IMR-90 (cell line): ENCODE measurements around the gene SMARCA2. TPM values are rescaled to one million over a fixed set of nuclear protein-coding genes. Genes with fewer than 3 reads are reported as not detected.

Experiments used
- ATAC-seq: fragments of 200-7000 bp; cut with Tn5 transposase; 2 replicates; pipeline ENCODE4 v1.9.1; 2020; ENCODE audit warnings: low read depth, mild to moderate bottlenecking, moderate library complexity
- BruUV-seq: library from RNA; stranded (reverse); fragments of 400-500 nt; replicated peaks from 2 replicates; lab custom pipeline; 2021; lab: Mats Ljungman, UMichigan
- CTCF ChIA-PET: fragments of 300-600 bp; formaldehyde crosslinking; extraction: SDS; loops from one replicate; lab custom pipeline; 2021; ENCODE audit warnings: antibody characterized with exemption; lab: Yijun Ruan, JAX
- POLR2A ChIA-PET: fragments of 300-600 bp; sonication (Branson Sonifier 250); formaldehyde crosslinking; loops from one replicate; lab custom pipeline; 2022; ENCODE audit warnings: antibody characterized with exemption; ENCODE audit not compliant: unreplicated experiment; lab: Charles Lee
- DNase-seq: peaks from one replicate; pipeline ENCODE4 v3.0.0; 2013
- H2AFZ ChIP-seq: replicated peaks from 2 replicates; pipeline ENCODE3; 2013; ENCODE audit warnings: low read length, mild to moderate bottlenecking; ENCODE audit not compliant: poor library complexity
- H2AK5ac ChIP-seq: 2 replicates; pipeline ENCODE4 v1.6.1; 2013; ENCODE audit warnings: low read depth, low read length, inconsistent platforms
- H2AK9ac ChIP-seq: replicated peaks from 2 replicates; pipeline ENCODE3; 2013; ENCODE audit warnings: mild to moderate bottlenecking, low read depth, low read length, moderate library complexity; ENCODE audit not compliant: poor library complexity
- H2BK120ac ChIP-seq: 2 replicates; pipeline ENCODE4 v1.6.1; 2013; ENCODE audit warnings: low read depth, low read length, inconsistent platforms
- H2BK15ac ChIP-seq: 3 replicates; pipeline ENCODE4 v1.6.1; 2013; ENCODE audit warnings: low read depth, low read length, inconsistent platforms
- H2BK20ac ChIP-seq: 2 replicates; pipeline ENCODE4 v1.6.1; 2013; ENCODE audit warnings: low read depth, mild to moderate bottlenecking, inconsistent platforms, low read length, moderate library complexity
- H2BK5ac ChIP-seq: 2 replicates; pipeline ENCODE4 v1.6.1; 2013; ENCODE audit warnings: mild to moderate bottlenecking, low read depth, low read length, inconsistent platforms; ENCODE audit not compliant: poor library complexity, severe bottlenecking
- H3K14ac ChIP-seq: replicated peaks from 2 replicates; pipeline ENCODE4 v1.6.1; 2013; ENCODE audit warnings: low read depth, low read length, inconsistent platforms
- H3K18ac ChIP-seq: 2 replicates; pipeline ENCODE4 v1.6.1; 2013; ENCODE audit warnings: low read depth, low read length, control low read depth
- H3K23ac ChIP-seq: 2 replicates; pipeline ENCODE4 v1.6.1; 2013; ENCODE audit warnings: low read depth, low read length, inconsistent platforms
- H3K27ac ChIP-seq: 2 replicates; pipeline ENCODE4 v1.5.1; 2013; ENCODE audit warnings: mild to moderate bottlenecking, control low read depth, low read length; ENCODE audit not compliant: insufficient read depth
- H3K27me3 ChIP-seq: 2 replicates; pipeline ENCODE4 v1.6.1; 2013; ENCODE audit warnings: low read length; ENCODE audit not compliant: control insufficient read depth, insufficient read depth
- H3K36me3 ChIP-seq: 2 replicates; pipeline ENCODE4 v1.6.1; 2013; ENCODE audit warnings: low read length, mixed read lengths; ENCODE audit not compliant: control insufficient read depth, insufficient read depth
- H3K4ac ChIP-seq: 2 replicates; pipeline ENCODE4 v1.6.1; 2013; ENCODE audit warnings: low read depth, low read length, inconsistent platforms
- H3K4me1 ChIP-seq: 2 replicates; pipeline ENCODE4 v1.6.1; 2013; ENCODE audit warnings: low read length, mixed read lengths; ENCODE audit not compliant: control insufficient read depth, insufficient read depth
- H3K4me2 ChIP-seq: 2 replicates; pipeline ENCODE4 v1.6.1; 2013; ENCODE audit warnings: low read depth, mild to moderate bottlenecking, control low read depth, low read length, moderate library complexity
- H3K4me3 ChIP-seq: 2 replicates; pipeline ENCODE4 v1.5.1; 2013; ENCODE audit warnings: low read depth, mild to moderate bottlenecking, control low read depth, low read length, moderate library complexity; ENCODE audit not compliant: insufficient read depth
- H3K56ac ChIP-seq: 2 replicates; pipeline ENCODE4 v1.6.1; 2013; ENCODE audit warnings: low read length, inconsistent platforms; ENCODE audit not compliant: insufficient read depth; ENCODE audit errors: extremely low read depth
- H3K79me1 ChIP-seq, 2 experiments: 2 replicates each; pipeline ENCODE4 v1.6.1; 2013; ENCODE audit warnings: low read length in 2 of 2, inconsistent platforms in 1 of 2, low read depth in 1 of 2
- H3K9ac ChIP-seq: 2 replicates; pipeline ENCODE4 v1.6.1; 2013; ENCODE audit warnings: low read depth, low read length, control low read depth
- H3K9me1 ChIP-seq: 2 replicates; pipeline ENCODE4 v1.6.1; 2013; ENCODE audit warnings: low read length, inconsistent platforms; ENCODE audit not compliant: insufficient read depth
- H3K9me3 ChIP-seq: 2 replicates; pipeline ENCODE4 v1.6.1; 2013; ENCODE audit warnings: low read length; ENCODE audit not compliant: control insufficient read depth, insufficient read depth
- H4K20me1 ChIP-seq: 2 replicates; pipeline ENCODE4 v1.6.1; 2013; ENCODE audit warnings: low read length, inconsistent platforms; ENCODE audit not compliant: insufficient read depth
- H4K5ac ChIP-seq: 2 replicates; pipeline ENCODE4 v1.6.1; 2013; ENCODE audit warnings: mild to moderate bottlenecking, low read depth, low read length, control low read depth
- H4K8ac ChIP-seq, 2 experiments: 2 replicates each; pipeline ENCODE4 v1.6.1; 2013; ENCODE audit warnings: low read depth in 2 of 2, low read length in 2 of 2, control low read depth in 1 of 2, inconsistent platforms in 1 of 2
- H4K91ac ChIP-seq: 2 replicates; pipeline ENCODE4 v1.6.1; 2013; ENCODE audit warnings: low read depth, low read length, inconsistent platforms; ENCODE audit not compliant: insufficient read depth
- FOS ChIP-seq: fragments of 150-350 bp; IDR thresholded peaks from 2 replicates; pipeline ENCODE4 v1.6.1; 2016; ENCODE audit warnings: low read depth, low read length
- MAZ ChIP-seq: IDR thresholded peaks from 2 replicates; pipeline ENCODE4 v1.6.1; 2012; ENCODE audit warnings: low read depth, mild to moderate bottlenecking, low read length, improper control_type of control experiment, moderate library complexity, borderline replicate concordance
- NFE2L2 ChIP-seq: fragments of 150-350 bp; IDR thresholded peaks from 2 replicates; pipeline ENCODE4 v1.6.1; 2016; ENCODE audit warnings: low read depth, mild to moderate bottlenecking, low read length
- POLR2A ChIP-seq: IDR thresholded peaks from 2 replicates; pipeline ENCODE4 v1.6.1; 2012; ENCODE audit warnings: mild to moderate bottlenecking, low read depth, low read length
- RAD21 ChIP-seq: IDR thresholded peaks from 2 replicates; pipeline ENCODE4 v1.6.1; 2012; ENCODE audit warnings: low read length, improper control_type of control experiment
- RCOR1 ChIP-seq: IDR thresholded peaks from 2 replicates; pipeline ENCODE4 v1.6.1; 2012; ENCODE audit warnings: mild to moderate bottlenecking, low read length, improper control_type of control experiment; ENCODE audit not compliant: insufficient replicate concordance
- RFX5 ChIP-seq: IDR thresholded peaks from 2 replicates; pipeline ENCODE4 v1.8.0; 2012; ENCODE audit warnings: low read depth, mild to moderate bottlenecking, low read length, moderate library complexity
- SMC3 ChIP-seq: fragments of 150-350 bp; IDR thresholded peaks from 2 replicates; pipeline ENCODE4 v1.6.1; 2016; ENCODE audit warnings: low read depth, mild to moderate bottlenecking, antibody characterized with exemption, low read length, moderate library complexity
- WGBS, 2 experiments: methylation state at CpG; one replicate each; pipeline versions ENCODE4 v1.1.5 to v1.1.7; 2013; ENCODE audit warnings: missing lambda C conversion rate in 2 of 2; ENCODE audit not compliant: insufficient read length in 1 of 2; ENCODE audit errors: extremely low coverage in 2 of 2; 5-methylcytosine and 5-hydroxymethylcytosine counted together
- dilution Hi-C: fragments of 300-500 bp; cut with HindIII; formaldehyde crosslinking; loops from one replicate; pipeline ENCODE4 v1.14.3; 2018; ENCODE audit warnings: low sequenced_read_pairs; ENCODE audit not compliant: unreplicated experiment
- in situ Hi-C: fragments of 300-500 bp; cut with MboI; formaldehyde crosslinking; loops from 3 replicates; pipeline ENCODE4 v1.14.3; 2019; ENCODE audit warnings: low sequenced_read_pairs, inconsistent platforms, mixed read lengths
- intact Hi-C: fragments of 100-400 bp; cut with micrococcal nuclease; formaldehyde crosslinking; loops from 2 replicates; pipeline ENCODE4 v1.10.0; 2022
- polyA plus RNA-seq, 3 experiments: library from polyadenylated mRNA; depleted of rRNA; stranded (reverse); fragments of >200 nt; gene quantifications; 2 replicates each; pipeline ENCODE4 v1.2.3, GENCODE V29; 2012; ENCODE audit warnings: low replicate concordance in 1 of 3
- total RNA-seq: library from RNA; depleted of rRNA; stranded (reverse); fragments of >200 nt; gene quantifications from 2 replicates; pipeline ENCODE4 v1.2.3, GENCODE V29; 2012
- TF ChIP-seq, protein P1 (sequence below): fragments of 150-350 bp; IDR thresholded peaks from 2 replicates; pipeline ENCODE4 v1.6.1; 2017; ENCODE audit warnings: mild to moderate bottlenecking, antibody characterized with exemption, low read length, low read depth

SMARCA2 gene
- total and polyA plus RNA-seq, 2 of the 4 experiments (the other 2 are of a cell fraction) = 25.3 to 26.7 TPM

DNA sequence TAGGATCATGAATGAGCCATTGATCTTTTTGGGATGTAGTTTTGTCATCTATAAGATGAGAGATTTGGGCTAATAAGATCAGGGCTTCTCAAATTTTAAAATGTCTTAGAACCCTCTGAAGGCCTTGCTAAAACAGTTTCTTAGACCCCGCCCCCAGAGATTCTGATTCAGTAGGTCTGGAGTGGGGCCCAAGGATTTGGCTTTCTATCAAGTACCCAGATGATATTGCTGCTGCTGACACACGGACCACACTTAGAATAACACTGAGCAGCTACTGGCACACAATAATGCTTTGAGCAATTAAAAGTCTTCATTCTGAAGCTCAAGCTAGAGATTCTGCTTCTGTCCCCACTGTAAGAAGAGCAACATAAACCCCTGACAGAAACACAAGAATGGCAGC, 216.7 kb downstream of the SMARCA2 start:
- peak; percentile 68 for DNase-seq
- no peak overlapping the region for H2BK5ac ChIP-seq
- POLR2A ChIA-PET = no interaction called here

More for the DNA sequence above, 216.7 kb downstream of the SMARCA2 start:
- H4K91ac ChIP-seq = no peak overlapping the region
- no peaks in the 10 kb centered on the region for H3K9me3 ChIP-seq
- no peak overlapping the region for H4K5ac ChIP-seq
- H4K20me1 ChIP-seq = no peaks in the 10 kb centered on the region
- H2BK20ac ChIP-seq = no peak overlapping the region
- no peak overlapping the region for H2AK5ac ChIP-seq
- WGBS, 2 experiments = no CpG with 5 or more reads among the region's 2 CpGs
- CTCF ChIA-PET = interaction anchor here (0.5 to 0.7 kb wide), 2 partner anchors 11 to 141 kb away, joined by 3 to 4 read pairs; no protein-coding TSS in a partner anchor
- no peak overlapping the region for H3K18ac ChIP-seq
- in situ Hi-C loops = loop anchor here (10.0 kb wide), 1 partner anchor 493 kb away; no protein-coding TSS in a partner anchor
- no TSS peak for BruUV-seq
- H3K9ac ChIP-seq = no peak overlapping the region
- TF ChIP-seq MAZ = no peak
- TF ChIP-seq, protein P1, sequence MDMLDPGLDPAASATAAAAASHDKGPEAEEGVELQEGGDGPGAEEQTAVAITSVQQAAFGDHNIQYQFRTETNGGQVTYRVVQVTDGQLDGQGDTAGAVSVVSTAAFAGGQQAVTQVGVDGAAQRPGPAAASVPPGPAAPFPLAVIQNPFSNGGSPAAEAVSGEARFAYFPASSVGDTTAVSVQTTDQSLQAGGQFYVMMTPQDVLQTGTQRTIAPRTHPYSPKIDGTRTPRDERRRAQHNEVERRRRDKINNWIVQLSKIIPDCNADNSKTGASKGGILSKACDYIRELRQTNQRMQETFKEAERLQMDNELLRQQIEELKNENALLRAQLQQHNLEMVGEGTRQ = no peak
- no peak for TF ChIP-seq RFX5
- TF ChIP-seq SMC3 = no peak
- TF ChIP-seq RAD21 = no peak
- TF ChIP-seq FOS = no peak
- no peak for TF ChIP-seq NFE2L2
- no peak for TF ChIP-seq RCOR1
- TF ChIP-seq POLR2A = no peak
- no peaks in the 10 kb centered on the region for H3K79me1 ChIP-seq
- no peaks in the 10 kb centered on the region for H3K36me3 ChIP-seq
- H3K4me1 ChIP-seq = peaks cover 2% of the 10 kb centered on the region; the same call in 1 of the 2 replicates
- peak; percentile 60 for ATAC-seq
- no peak overlapping the region for H3K4ac ChIP-seq
- H2AK9ac ChIP-seq = no peak overlapping the region
- H3K56ac ChIP-seq = no peak overlapping the region
- dilution Hi-C loops = no loop called here
- no peak overlapping the region for H3K14ac ChIP-seq
- H3K27ac ChIP-seq = no peak overlapping the region
- H2BK15ac ChIP-seq = no peak overlapping the region
- no peak overlapping the region for H3K4me3 ChIP-seq
- H3K4me2 ChIP-seq = no peak overlapping the region
- H3K9me1 ChIP-seq = no peaks in the 10 kb centered on the region
- no peak overlapping the region for H2BK120ac ChIP-seq
- H3K27me3 ChIP-seq = no peaks in the 10 kb centered on the region
- intact Hi-C loops = loop anchor here (1.0 kb wide), 1 partner anchor 9 kb away; no protein-coding TSS in a partner anchor
- H2AFZ ChIP-seq = no peak overlapping the region
- H4K8ac ChIP-seq = no peak overlapping the region
- no peak overlapping the region for H3K23ac ChIP-seq
